CD4-positive, alpha-beta memory T cell (primary cell): ENCODE data around the gene OR4D9. TPM values are rescaled to one million over a fixed set of nuclear protein-coding genes. Genes with fewer than 3 reads are reported as not detected.
"Not testable (repeated sequence)": the region's sequence is repeated elsewhere in the genome, so short reads cannot be mapped to it uniquely, and the experiment has no call there.

Experiments
- CTCF ChIA-PET: fragments of 350-600 bp; sonication (Branson Sonifier 250); formaldehyde crosslinking; loops from one replicate; lab custom pipeline; 2021; ENCODE audit warnings: inconsistent platforms; ENCODE audit not compliant: partially characterized antibody; lab: Charles Lee
- POLR2A ChIA-PET: fragments of 350-600 bp; sonication (Branson Sonifier 250); formaldehyde crosslinking; loops from one replicate; lab custom pipeline; 2021; ENCODE audit not compliant: partially characterized antibody; lab: Charles Lee
- DNase-seq, 5 donors: peaks; one replicate each; pipeline versions ENCODE4 v3.0.0 to v3.0.0-alpha.2; 2020 to 2022; ENCODE audit warnings: mixed read lengths in 1 of 5
- H3K27ac ChIP-seq: one replicate; pipeline ENCODE4 v1.7.0; 2013; ENCODE audit warnings: low read depth, low read length
- H3K27me3 ChIP-seq: 2 replicates; pipeline ENCODE4 v1.7.0; 2013; ENCODE audit warnings: mild to moderate bottlenecking, low read length, moderate library complexity; ENCODE audit not compliant: insufficient read depth
- H3K36me3 ChIP-seq: 2 replicates; pipeline ENCODE4 v1.7.0; 2013; ENCODE audit warnings: mild to moderate bottlenecking, low read length, moderate library complexity; ENCODE audit not compliant: insufficient read depth
- H3K4me1 ChIP-seq: 2 replicates; pipeline ENCODE4 v1.7.0; 2013; ENCODE audit warnings: mild to moderate bottlenecking, low read length, moderate library complexity; ENCODE audit not compliant: insufficient read depth
- H3K4me3 ChIP-seq, 2 donors: one replicate each; pipeline ENCODE4 v1.7.0; 2013; ENCODE audit warnings: low read length in 2 of 2, mild to moderate bottlenecking in 1 of 2
- H3K9me3 ChIP-seq, 2 donors: one replicate each; pipeline ENCODE4 v1.7.0; 2013; ENCODE audit warnings: low read length in 2 of 2, control low read depth in 1 of 2; ENCODE audit not compliant: control insufficient read depth in 1 of 2
- H3K27ac Mint-ChIP-seq, 7 donors: one replicate each; pipeline ENCODE4 v1.8.0; 2020 to 2021; ENCODE audit warnings: mixed read lengths in 7 of 7, mild to moderate bottlenecking in 6 of 7, inconsistent platforms in 3 of 7, moderate library complexity in 3 of 7
- H3K27me3 Mint-ChIP-seq, 2 donors: one replicate each; pipeline ENCODE4 v1.8.0; 2020 to 2021; ENCODE audit warnings: mixed read lengths in 2 of 2
- H3K36me3 Mint-ChIP-seq, 2 donors: one replicate each; pipeline ENCODE4 v1.8.0; 2020 to 2021; ENCODE audit warnings: mixed read lengths in 2 of 2, inconsistent platforms in 1 of 2, mild to moderate bottlenecking in 1 of 2
- H3K4me1 Mint-ChIP-seq, 4 donors: one replicate each; pipeline ENCODE4 v1.8.0; 2020 to 2021; ENCODE audit warnings: mixed read lengths in 4 of 4, mild to moderate bottlenecking in 1 of 4
- H3K4me3 Mint-ChIP-seq, 8 donors: one replicate each; pipeline ENCODE4 v1.8.0; 2020 to 2021; ENCODE audit warnings: mixed read lengths in 8 of 8, mild to moderate bottlenecking in 7 of 8, moderate library complexity in 6 of 8, inconsistent platforms in 3 of 8
- H3K9me3 Mint-ChIP-seq, 8 donors: one replicate each; pipeline ENCODE4 v1.8.0; 2020 to 2021; ENCODE audit warnings: mixed read lengths in 8 of 8, mild to moderate bottlenecking in 5 of 8, inconsistent platforms in 3 of 8, moderate library complexity in 1 of 8
- intact Hi-C: fragments of 100-400 bp; cut with micrococcal nuclease; formaldehyde crosslinking; loops from one replicate; pipeline ENCODE4 v1.15.1; 2023
- polyA plus RNA-seq, 2 donors: library from polyadenylated mRNA; unstranded; fragments of 300-500 nt; fragmentation: Illumina TruSeq; gene quantifications; one replicate each; pipeline ENCODE4 v1.2.3, GENCODE V29; 2021
- total RNA-seq, 2 experiments: library from RNA; stranded (reverse); gene quantifications; one replicate each; pipeline ENCODE4 v1.2.3, GENCODE V29; 2021

The OR4D9 gene
- total and polyA plus RNA-seq, 4 experiments from 2014 or later: not detected

DNA sequence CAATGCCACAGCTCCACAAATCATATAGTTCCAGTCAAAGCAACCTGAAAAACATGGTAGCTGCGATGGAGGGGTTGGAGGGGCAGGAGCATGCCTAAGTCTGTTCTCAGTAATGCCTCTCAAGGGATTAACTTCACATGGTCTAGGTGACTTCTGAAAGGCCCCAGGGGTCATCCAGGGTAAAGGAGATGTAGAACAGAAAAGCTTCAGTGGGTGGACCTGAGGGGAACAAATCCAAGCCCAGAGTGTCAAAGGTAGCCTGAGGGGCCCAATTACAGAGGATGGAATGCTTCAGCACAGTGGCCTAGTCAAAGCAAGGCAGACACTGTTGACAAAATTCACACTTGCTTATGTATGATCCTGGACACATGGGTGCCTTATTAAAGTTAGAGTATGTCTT, 23.3 kb downstream of the OR4D9 start:
- Histone ChIP-seq H3K4me3 (no peak overlapping the region), H3K4me1 (peaks cover 11% of the 10 kb centered on the region), H3K36me3 (no peaks in the 10 kb centered on the region), H3K27ac (no peak overlapping the region), H3K27me3 (no peaks in the 10 kb centered on the region), H3K9me3 (no peaks in the 10 kb centered on the region)
- CTCF ChIA-PET: interaction anchor here (0.6 to 0.7 kb wide), 2 partner anchors 25 to 146 kb away, joined by 3 to 4 read pairs; no protein-coding TSS in a partner anchor
- Mint-ChIP-seq H3K36me3 (no peaks in the 10 kb centered on the region), H3K27me3 (peaks cover 4 to 5% of the 10 kb centered on the region in 2 donors), H3K9me3 (no peaks in the 10 kb centered on the region), H3K27ac (peak overlapping the region in 1 of 7 donors; percentile 60), H3K4me1 (peaks cover 4 to 14% (median 8%) of the 10 kb centered on the region in 4 donors), H3K4me3 (no peak overlapping the region)
- DNase-seq: no peak
- POLR2A ChIA-PET: no interaction called here
- intact Hi-C loops: no loop called here

DNA sequence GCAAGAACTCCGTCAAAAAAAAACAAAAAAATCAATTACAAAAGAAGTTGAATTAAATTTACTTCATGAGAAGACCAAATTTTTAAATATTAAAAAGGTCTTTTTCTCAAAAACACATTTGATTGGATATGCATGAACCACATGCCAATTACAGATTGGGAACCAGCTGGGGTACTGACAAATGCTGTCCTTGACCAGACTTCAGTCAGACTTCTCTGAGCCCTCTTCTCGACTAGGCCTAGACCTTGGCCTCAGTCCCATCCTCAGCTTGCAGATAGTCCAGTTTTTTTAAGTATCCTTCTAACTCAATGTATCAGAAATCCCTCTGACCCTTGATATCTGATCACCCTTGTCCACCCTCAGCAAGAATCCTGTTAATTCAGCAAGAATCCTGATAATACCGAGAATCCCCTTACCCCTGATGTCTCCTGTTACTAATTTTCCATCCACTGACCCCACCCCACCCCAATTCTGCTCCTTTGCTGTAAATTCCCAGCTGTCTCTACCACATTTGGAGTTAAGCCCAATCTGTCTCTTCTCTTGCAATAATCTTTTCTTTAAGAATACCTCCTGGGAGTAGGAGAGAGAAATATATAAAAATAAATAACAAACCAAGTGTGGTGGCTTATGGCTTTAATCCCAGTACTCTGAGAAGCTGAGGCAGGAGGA, 30.9 kb downstream of the OR4D9 start:
- Histone ChIP-seq H3K27ac (no peak overlapping the region), H3K27me3 (no peaks in the 10 kb centered on the region), H3K36me3 (no peaks in the 10 kb centered on the region), H3K4me1 (peaks cover 4% of the 10 kb centered on the region), H3K4me3 (no peak overlapping the region), H3K9me3 (no peaks in the 10 kb centered on the region)
- ChIA-PET CTCF (interaction anchor here (0.6 kb wide), 1 partner anchor 58 kb away, joined by 3 read pairs; no protein-coding TSS in a partner anchor), POLR2A (interaction anchor here (0.7 to 1.7 kb wide), 3 partner anchors 12 to 74 kb away, joined by 3 to 4 read pairs (median 3); partner anchors contain the start of gene OSBP)
- Mint-ChIP-seq H3K27me3 (no peaks in the 10 kb centered on the region), H3K36me3 (no peaks in the 10 kb centered on the region), H3K9me3 (peaks cover 0 to 2% (median 0%) of the 10 kb centered on the region in 8 donors), H3K27ac (no peak overlapping the region), H3K4me1 (peaks cover 4 to 9% (median 5%) of the 10 kb centered on the region in 4 donors), H3K4me3 (no peak overlapping the region)
- no peak for DNase-seq
- intact Hi-C loops: no loop called here

DNA sequence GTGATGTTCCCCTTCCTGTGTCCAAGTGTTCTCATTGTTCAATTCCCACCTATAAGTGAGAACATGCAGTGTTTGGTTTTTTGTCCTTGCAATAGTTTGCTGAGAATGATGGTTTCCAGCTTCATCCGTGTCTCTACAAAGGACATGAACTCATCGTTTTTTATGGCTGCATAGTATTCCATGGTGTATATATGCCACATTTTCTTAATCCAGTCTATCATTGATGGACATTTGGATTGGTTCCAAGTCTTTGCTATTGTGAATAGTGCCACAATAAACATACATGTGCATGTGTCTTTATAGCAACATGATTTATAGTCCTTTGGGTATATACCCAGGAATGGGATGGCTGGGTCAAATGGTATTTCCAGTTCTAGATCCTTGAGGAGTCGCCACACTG, 32.4 kb downstream of the OR4D9 start:
- H3K27ac ChIP-seq, H3K9me3 ChIP-seq, intact Hi-C loops, H3K9me3 Mint-ChIP-seq, H3K4me1 Mint-ChIP-seq, H3K4me1 ChIP-seq, CTCF ChIA-PET, H3K4me3 ChIP-seq, H3K27me3 ChIP-seq, H3K27me3 Mint-ChIP-seq, DNase-seq, H3K27ac Mint-ChIP-seq, H3K4me3 Mint-ChIP-seq, POLR2A ChIA-PET, H3K36me3 Mint-ChIP-seq, H3K36me3 ChIP-seq: not testable (repeated sequence)

DNA sequence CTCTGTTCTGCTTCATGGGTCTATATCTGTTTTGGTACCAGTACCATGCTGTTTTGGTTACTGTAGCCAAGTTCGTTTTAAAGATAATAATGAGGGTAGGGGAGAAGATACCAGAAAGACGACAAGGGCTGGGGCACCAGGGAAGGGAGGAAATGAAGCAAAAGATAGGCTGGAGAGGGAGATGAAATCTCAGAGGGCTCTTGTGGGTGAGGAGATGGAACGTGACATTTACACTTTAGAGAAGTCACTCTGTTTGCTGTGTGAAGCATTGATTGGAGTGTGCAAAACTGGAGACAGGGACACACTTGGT, 33.5 kb downstream of the OR4D9 start:
- no peaks in the 10 kb centered on the region for H3K36me3 Mint-ChIP-seq
- intact Hi-C loops: no loop called here

DNA sequence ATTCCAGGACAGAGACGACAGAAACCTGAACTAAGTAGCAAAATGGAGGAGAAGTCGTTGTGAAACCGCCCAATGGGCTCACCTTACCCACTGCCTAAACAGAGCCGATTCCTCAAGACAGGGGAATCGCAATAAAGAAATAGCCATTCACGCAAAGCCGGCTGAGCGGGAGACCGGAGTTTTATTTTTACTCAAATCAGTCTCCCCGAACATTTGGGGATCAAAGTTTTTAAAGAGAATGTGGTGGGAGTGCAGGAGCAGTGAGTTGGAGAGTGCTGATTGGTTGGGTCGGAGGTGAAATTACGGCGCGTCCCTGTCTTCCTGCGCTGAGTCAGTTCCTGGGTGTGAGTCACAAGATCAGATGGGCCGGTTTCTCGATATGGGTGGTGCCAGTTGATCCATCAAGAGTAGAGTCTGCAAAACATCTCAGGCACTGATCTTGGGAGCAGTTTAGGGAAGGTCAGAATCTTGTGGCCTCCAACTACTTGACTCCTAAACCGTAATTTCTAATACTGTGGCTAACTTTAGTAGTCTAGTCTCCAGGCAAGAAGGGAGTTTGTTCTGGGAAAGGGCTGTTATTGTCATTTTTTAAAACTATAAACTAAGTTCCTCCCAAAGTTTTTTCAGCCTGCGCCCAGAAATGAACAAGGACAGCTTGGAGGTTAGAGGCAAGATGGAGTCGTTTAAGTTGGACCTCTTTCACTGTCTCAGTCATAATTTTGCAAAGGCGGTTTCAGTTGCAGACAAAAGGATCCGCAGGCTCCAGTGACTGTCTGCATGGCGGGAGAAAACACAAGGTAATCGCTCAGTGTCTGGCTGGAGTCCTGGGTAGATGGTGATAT, 34.1 kb downstream of the OR4D9 start:
- Histone ChIP-seq H3K4me3 (no peak overlapping the region), H3K4me1 (peaks cover 5% of the 10 kb centered on the region), H3K27ac (no peak overlapping the region), H3K27me3 (no peaks in the 10 kb centered on the region), H3K9me3 (no peaks in the 10 kb centered on the region), H3K36me3 (no peaks in the 10 kb centered on the region)
- H3K4me3 Mint-ChIP-seq: peak overlapping the region in 5 of 8 donors; percentile 7 to 47 (median 24)
- ChIA-PET POLR2A (no interaction called here), CTCF (no interaction called here)
- H3K4me1 Mint-ChIP-seq: peaks cover 5 to 15% (median 7%) of the 10 kb centered on the region in 4 donors
- intact Hi-C loops: no loop called here
- no peak for DNase-seq
- no peak overlapping the region for H3K27ac Mint-ChIP-seq
- peaks cover 0 to under 1% of the 10 kb centered on the region in 2 donors for H3K27me3 Mint-ChIP-seq
- peaks cover 0 to 3% of the 10 kb centered on the region in 2 donors for H3K36me3 Mint-ChIP-seq
- peaks cover 0 to 4% (median 0%) of the 10 kb centered on the region in 8 donors for H3K9me3 Mint-ChIP-seq

More for the DNA sequence above, 33.5 kb downstream of the OR4D9 start:
- Histone ChIP-seq H3K4me3 (no peak overlapping the region), H3K36me3 (no peaks in the 10 kb centered on the region), H3K4me1 (peaks cover 5% of the 10 kb centered on the region), H3K9me3 (no peaks in the 10 kb centered on the region), H3K27ac (no peak overlapping the region), H3K27me3 (no peaks in the 10 kb centered on the region)
- Mint-ChIP-seq H3K27ac (peak overlapping the region in 2 of 7 donors; percentile 10 to 11), H3K27me3 (no peaks in the 10 kb centered on the region), H3K4me1 (peaks cover 5 to 11% (median 5%) of the 10 kb centered on the region in 4 donors), H3K4me3 (peak overlapping the region in 3 of 8 donors; percentile 7 to 24 (median 13)), H3K9me3 (peaks cover 0 to 2% (median 0%) of the 10 kb centered on the region in 8 donors)
- DNase-seq: no peak
- CTCF ChIA-PET: no interaction called here
- POLR2A ChIA-PET: no interaction called here

DNA sequence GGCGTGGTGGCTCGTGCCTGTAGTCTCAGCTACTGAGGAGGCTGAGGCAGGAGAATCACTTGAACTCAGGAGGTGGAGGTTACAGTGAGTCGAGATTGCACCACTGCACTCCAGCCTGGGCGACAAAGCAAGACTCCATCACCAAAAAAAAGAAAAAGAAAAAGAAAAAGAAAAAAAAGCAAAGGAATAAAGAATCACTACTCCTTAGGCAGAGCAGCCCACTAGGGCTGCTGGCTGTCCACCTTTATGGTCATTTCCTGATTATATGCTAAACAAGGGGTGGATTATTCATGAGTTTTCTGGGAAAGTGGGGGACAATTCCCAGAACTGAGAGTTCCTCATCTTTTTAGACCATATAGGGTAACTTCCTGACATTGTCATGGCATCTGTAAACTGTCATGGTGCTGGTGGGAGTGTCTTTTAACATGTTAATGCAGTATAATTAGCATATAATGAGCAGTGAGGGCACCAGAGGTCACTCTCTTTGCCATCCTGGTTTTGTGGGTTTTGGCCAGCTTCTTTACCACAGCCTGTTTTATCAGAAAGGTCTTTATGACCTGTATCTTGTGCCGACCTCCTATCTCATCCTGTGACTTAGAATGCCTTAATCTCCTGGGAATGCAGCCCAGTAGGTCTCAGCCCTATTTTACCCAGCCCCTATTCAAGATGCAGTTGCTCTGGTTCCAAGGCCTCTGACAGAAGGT, 36.4 kb downstream of the OR4D9 start:
- H3K4me3 ChIP-seq, H3K27ac ChIP-seq, H3K27me3 Mint-ChIP-seq, H3K27me3 ChIP-seq, H3K4me3 Mint-ChIP-seq, DNase-seq, H3K9me3 ChIP-seq, H3K36me3 ChIP-seq, intact Hi-C loops: not testable (repeated sequence)
- H3K4me1 ChIP-seq: peaks cover 12% of the 10 kb centered on the region
- Mint-ChIP-seq H3K4me1 (peaks cover 13 to 35% (median 22%) of the 10 kb centered on the region in 4 donors), H3K27ac (peak overlapping the region in 1 of 7 donors; percentile 32), H3K36me3 (peaks cover 0 to 11% of the 10 kb centered on the region in 2 donors), H3K9me3 (peaks cover 0 to 17% (median 0%) of the 10 kb centered on the region in 8 donors)
- ChIA-PET POLR2A (interaction anchor here (1.3 to 4.3 kb wide), 3 partner anchors 13 to 121 kb away, joined by 3 to 36 read pairs (median 6); partner anchors contain the start of genes OSBP and PATL1), CTCF (interaction anchor here (1.5 to 2.2 kb wide), 3 partner anchors 8 to 121 kb away, joined by 4 to 6 read pairs (median 4); partner anchors contain the start of gene PATL1)
